HG02938 (cell line): ENCODE results near the gene PFKFB3.
"Not testable (repeated sequence)": the region's sequence is repeated elsewhere in the genome, so short reads cannot be mapped to it uniquely, and the experiment has no call there.

Experiments
- ATAC-seq: cut with Tn5 transposase; IDR thresholded peaks from one replicate; pipeline ENCODE4 v1.9.1; 2021; ENCODE audit warnings: mild to moderate bottlenecking, moderate library complexity; ENCODE audit not compliant: unreplicated experiment

The PFKFB3 gene

GRCh38 chr10:6234371-6234770 lies 31.6 kb downstream of the PFKFB3 start:
- no peak for ATAC-seq

DNA sequence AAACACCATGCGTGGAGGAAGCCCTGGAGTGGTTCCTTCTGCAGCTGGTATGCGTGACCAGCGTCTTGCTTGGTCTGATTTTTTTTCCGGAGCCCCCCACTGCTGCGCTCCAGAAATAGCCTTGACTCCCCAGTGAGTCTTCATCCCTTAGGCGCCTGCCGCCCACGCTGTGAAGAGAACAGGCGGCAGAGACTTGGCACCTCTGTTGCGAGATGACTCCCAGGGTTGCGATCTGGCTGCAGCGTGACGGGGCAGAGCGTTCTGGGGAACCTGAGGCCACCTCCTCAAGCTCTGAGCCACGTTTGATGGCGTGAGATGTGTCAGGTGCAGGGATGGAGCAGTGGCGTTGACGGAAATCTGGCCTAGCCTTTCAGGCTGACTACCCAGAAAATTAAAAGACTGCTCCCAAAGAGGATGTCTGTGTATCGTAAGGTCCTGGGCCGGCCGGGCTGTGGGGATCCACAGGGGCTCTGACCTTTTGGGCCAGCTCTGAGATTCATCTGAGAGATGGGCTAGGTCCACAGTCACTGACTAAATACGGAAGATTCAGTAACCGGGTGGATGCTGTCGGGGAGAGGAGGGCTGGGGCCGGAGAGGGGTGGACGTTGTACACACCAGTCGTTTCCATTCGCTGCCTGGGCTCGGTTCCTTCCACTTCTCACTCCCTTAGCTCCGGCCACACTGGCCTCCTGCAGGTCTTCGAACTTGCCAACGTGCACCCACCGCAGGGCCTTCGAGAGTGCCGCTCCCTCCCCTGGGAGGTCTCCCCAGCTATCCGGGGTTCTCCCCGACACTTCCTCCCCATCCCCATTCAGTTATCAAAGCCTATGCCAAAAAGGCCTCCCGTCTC lies 33.8 kb downstream of the PFKFB3 start:
- no peak for ATAC-seq

- no peak for ATAC-seq
These were observed 34.4 kb downstream of the PFKFB3 start for GRCh38 chr10:6237199-6237530.

GRCh38 chr10:6238587-6239212 lies 36.0 kb downstream of the PFKFB3 start:
- ATAC-seq = not testable (repeated sequence)

DNA sequence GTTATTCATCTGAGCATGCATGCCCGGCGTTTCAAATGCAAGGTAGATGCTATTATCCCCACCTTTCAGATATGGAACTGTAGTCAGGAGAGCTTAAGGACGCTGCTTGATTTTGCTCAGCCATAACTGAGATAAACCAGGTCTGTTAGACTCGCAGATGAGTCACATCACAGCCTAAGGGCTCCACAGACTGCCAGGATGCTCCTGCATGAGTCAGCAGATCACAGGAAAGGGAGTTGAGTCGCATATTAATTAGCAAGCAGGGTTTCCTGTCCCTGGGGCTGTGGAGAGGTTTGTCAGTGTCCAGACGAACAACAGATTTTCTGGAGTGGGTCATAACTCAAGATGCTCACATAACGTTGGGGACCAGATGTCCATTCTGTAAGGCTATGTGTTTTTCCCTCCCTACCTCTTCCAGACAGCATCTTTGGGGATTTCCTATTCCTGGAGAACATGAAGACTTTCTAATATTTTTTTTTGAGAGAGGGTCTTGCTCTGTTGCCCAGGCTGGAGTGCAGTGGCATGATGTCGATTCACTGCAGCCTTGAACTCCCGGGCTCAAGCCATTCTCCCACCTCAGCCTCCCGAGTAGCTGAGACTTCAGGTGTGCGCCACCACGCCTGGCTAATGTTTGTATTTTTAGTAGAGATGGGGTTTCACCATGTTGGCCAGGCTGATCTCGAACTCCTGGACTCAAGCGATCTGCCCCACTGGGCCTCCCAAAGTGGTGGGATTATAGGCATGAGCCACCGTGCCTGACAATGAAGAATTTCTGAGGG lies 36.7 kb downstream of the PFKFB3 start:
- no peak for ATAC-seq

GRCh38 chr10:6240254-6240653 lies 37.5 kb downstream of the PFKFB3 start:
- ATAC-seq = no peak

- no peak for ATAC-seq
These were observed 39.4 kb downstream of the PFKFB3 start for GRCh38 chr10:6242089-6242488.

GRCh38 chr10:6244510-6244909 lies 41.8 kb downstream of the PFKFB3 start:
- ATAC-seq = no peak

DNA sequence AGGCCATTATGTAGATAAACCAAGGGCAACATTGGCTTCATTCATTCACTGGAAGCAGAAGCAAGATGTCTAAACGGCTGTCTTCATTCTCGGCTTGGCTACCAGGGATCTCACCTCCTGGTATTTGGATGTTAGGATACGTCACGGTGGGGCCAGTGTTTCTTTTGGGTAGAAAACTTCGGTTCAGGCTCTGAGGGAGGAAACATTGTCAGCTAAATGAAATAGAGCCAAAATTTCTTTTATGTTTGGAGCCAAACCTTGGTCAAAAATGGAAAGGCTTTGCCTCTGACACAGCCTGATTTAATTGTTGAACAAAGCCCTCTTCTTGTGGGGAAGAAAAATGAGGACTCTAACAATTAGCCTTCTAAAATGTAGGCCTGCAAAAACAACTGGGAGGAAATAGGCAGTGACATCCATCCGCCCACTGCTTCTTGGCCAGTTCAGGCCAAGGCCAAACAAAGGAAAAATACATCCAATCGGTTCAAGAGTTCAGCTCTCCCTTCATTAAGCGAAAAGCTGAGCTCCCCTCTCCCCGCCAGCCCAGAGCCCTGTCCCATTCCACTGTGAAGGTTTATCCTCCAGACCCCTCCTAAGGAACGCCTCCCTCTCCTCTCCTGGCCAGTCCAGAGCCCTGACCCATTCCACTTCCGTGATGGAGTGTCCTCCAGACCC lies 44.4 kb downstream of the PFKFB3 start:
- no peak for ATAC-seq

DNA sequence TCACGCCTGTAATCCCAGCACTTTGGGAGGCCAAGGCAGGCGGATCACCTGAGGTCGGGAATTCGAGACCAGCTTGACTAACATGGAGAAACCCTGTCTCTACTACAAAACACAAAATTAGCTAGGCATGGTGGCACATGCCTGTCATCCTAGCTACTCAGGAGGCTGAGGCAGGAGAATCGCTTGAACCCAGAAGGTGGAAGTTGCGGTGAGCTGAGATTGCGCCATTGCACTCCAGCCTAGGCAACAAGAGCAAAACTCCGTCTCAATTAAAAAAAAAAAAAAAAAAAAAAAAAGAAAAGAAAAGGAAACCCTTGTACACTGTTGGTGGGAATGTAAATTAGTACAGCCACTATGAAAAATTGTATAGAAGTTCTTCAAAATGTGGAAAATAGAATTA lies 46.2 kb downstream of the PFKFB3 start:
- not testable (repeated sequence) for ATAC-seq

- ATAC-seq = no peak
These were observed 47.0 kb downstream of the PFKFB3 start for GRCh38 chr10:6249698-6250097.

GRCh38 chr10:6250745-6251144 lies 48.0 kb downstream of the PFKFB3 start:
- no peak for ATAC-seq

GRCh38 chr10:6254201-6254600 lies 51.5 kb downstream of the PFKFB3 start:
- ATAC-seq = no peak

DNA sequence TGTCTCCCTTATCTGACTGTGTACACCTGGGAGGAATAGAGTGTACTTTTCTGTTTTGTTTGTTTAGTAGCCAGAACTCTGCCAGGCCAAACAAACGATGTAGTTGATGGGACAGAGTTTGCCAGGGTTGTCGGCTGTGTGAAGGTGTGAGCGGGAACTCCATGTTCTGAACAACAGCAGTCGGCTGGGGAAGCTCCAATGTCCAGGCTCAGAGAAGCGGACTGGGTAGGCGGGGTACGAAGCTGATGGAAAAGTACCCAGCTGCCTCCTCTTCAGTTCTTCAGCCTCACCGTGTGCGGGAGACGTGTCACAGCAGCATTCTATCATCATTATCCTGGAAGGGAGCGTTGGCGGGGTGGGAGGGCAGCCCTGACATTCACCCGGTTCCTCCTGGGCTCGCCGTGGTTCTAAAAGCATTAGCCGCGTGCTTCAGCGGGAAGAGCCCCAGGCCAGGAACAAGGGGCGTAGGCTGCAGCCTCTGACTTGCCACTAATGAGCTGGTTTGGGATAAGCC lies 52.9 kb downstream of the PFKFB3 start:
- no peak for ATAC-seq

GRCh38 chr10:6256439-6256838 lies 53.7 kb downstream of the PFKFB3 start:
- no peak for ATAC-seq

DNA sequence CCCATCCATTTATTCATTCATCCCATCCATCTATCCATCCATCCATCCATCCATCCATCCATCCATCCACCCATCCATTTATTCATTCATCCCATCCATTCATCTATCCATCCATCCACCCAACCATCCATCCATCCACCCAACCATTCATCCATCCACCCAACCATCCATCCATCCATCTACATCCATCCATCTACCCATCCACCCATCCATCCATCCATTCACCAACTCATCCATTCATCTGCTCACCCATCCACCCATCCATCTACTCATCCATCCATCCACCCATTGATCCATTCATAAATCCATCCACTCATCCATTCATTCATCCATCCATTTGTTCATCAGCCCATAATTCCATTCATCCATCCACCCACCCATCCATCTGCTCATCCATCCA lies 56.4 kb downstream of the PFKFB3 start:
- no peak for ATAC-seq

GRCh38 chr10:6260843-6261242 lies 58.1 kb downstream of the PFKFB3 start:
- no peak for ATAC-seq

- no peak for ATAC-seq
These were observed 65.2 kb downstream of the PFKFB3 start for GRCh38 chr10:6267941-6268340.

DNA sequence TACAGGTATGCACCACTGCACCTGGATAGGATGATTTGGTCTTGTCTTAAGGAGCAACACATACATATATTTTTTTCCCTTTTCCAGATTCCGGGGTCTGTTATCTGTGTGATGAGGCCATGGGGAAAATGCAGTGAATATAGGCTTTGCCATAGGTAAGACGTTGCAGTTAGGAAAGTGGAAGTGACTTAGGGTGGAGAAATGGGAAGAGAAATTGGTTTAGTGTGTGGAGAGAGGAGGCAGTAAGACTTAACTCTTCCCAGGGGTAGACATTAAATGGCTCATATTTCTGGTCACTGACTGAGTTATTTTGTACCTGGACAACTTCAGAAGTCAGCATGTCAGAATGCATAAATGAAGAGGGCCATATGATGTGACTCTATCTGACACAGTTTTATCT lies 66.7 kb downstream of the PFKFB3 start:
- no peak for ATAC-seq

GRCh38 chr10:6269953-6270867 lies 67.5 kb downstream of the PFKFB3 start:
- ATAC-seq = peak; percentile 77
